Measurements from ENCODE around the gene RAB26. TPM values are rescaled to one million over a fixed set of nuclear protein-coding genes. Genes with fewer than 3 reads are reported as not detected.
A peak's percentile ranks its signal among the peaks of the same experiment; 100 is the strongest.
"Not testable (repeated sequence)": the region's sequence is repeated elsewhere in the genome, so short reads cannot be mapped to it uniquely, and the experiment has no call there.

RAB26 gene
- total and polyA plus RNA-seq, 4 donors = 0.51 to 4.8 (median 2.5) TPM; not detected in 1

GRCh38 chr16:2127630-2128280 lies 20.7 kb upstream of the RAB26 start:
- H3K27ac ChIP-seq (ENCODE audit: low read depth in 1 of 2, low read length in 2 of 2) = peak overlapping the region in 1 of 2 donors; percentile 87
- H3K9me3 ChIP-seq (ENCODE audit: control insufficient read depth, low read length); H3K4me1 ChIP-seq (ENCODE audit: control insufficient read depth in 1 of 2, insufficient read depth in 2 of 2, low read length in 2 of 2); H3K4me3 ChIP-seq (ENCODE audit: low read length in 2 of 2); intact Hi-C loops (cut with DNase I); ATAC-seq (ENCODE audit: low FRiP score); H3K27me3 ChIP-seq (ENCODE audit: control insufficient read depth in 1 of 2, insufficient read depth in 2 of 2, low read length in 1 of 2); DNase-seq; H3K36me3 ChIP-seq (ENCODE audit: control insufficient read depth in 1 of 2, insufficient read depth in 2 of 2, low read length in 1 of 2): not testable (repeated sequence)
- 24 to 35% methylated on average over 3 of the region's 3 CpGs for WGBS, 2 donors

- not testable (repeated sequence) for ATAC-seq (ENCODE audit: low FRiP score)
Observed at GRCh38 chr16:2129251-2129650, 19.2 kb upstream of the RAB26 start.

GRCh38 chr16:2129890-2130447 lies 18.5 kb upstream of the RAB26 start:
- H3K4me3 ChIP-seq (ENCODE audit: low read length in 2 of 2); H3K36me3 ChIP-seq (ENCODE audit: control insufficient read depth in 1 of 2, insufficient read depth in 2 of 2, low read length in 1 of 2); DNase-seq; H3K4me1 ChIP-seq (ENCODE audit: control insufficient read depth in 1 of 2, insufficient read depth in 2 of 2, low read length in 2 of 2); H3K9me3 ChIP-seq (ENCODE audit: control insufficient read depth, low read length); intact Hi-C loops (cut with DNase I); H3K27me3 ChIP-seq (ENCODE audit: control insufficient read depth in 1 of 2, insufficient read depth in 2 of 2, low read length in 1 of 2); ATAC-seq (ENCODE audit: low FRiP score): not testable (repeated sequence)
- peak overlapping the region in 1 of 2 donors; percentile 40 for H3K27ac ChIP-seq (ENCODE audit: low read depth in 1 of 2, low read length in 2 of 2)
- WGBS, 2 donors = 22 to 25% methylated on average over 22 of the region's 22 CpGs

More at GRCh38 chr16:2129251-2129650, 19.2 kb upstream of the RAB26 start:
- H3K27me3 ChIP-seq (ENCODE audit: control insufficient read depth in 1 of 2, insufficient read depth in 2 of 2, low read length in 1 of 2); H3K4me3 ChIP-seq (ENCODE audit: low read length in 2 of 2); H3K9me3 ChIP-seq (ENCODE audit: control insufficient read depth, low read length); DNase-seq; intact Hi-C loops (cut with DNase I); H3K36me3 ChIP-seq (ENCODE audit: control insufficient read depth in 1 of 2, insufficient read depth in 2 of 2, low read length in 1 of 2); H3K4me1 ChIP-seq (ENCODE audit: control insufficient read depth in 1 of 2, insufficient read depth in 2 of 2, low read length in 2 of 2); H3K27ac ChIP-seq (ENCODE audit: low read depth in 1 of 2, low read length in 2 of 2): not testable (repeated sequence)
- WGBS, 2 donors = 29 to 32% methylated on average over 9 of the region's 11 CpGs

- intact Hi-C loops (cut with DNase I) = not testable (repeated sequence)
- H3K27ac ChIP-seq (ENCODE audit: low read depth in 1 of 2, low read length in 2 of 2) = peak overlapping the region in 1 of 2 donors; percentile 1
- WGBS, 2 donors = 4 to 9% methylated on average over 2 to 7 of the region's 12 CpGs
Observed at GRCh38 chr16:2133797-2134196, 14.6 kb upstream of the RAB26 start.

GRCh38 chr16:2135071-2135470 lies 13.4 kb upstream of the RAB26 start:
- H3K27me3 ChIP-seq (ENCODE audit: control insufficient read depth in 1 of 2, insufficient read depth in 2 of 2, low read length in 1 of 2); H3K9me3 ChIP-seq (ENCODE audit: control insufficient read depth, low read length); H3K4me1 ChIP-seq (ENCODE audit: control insufficient read depth in 1 of 2, insufficient read depth in 2 of 2, low read length in 2 of 2); H3K36me3 ChIP-seq (ENCODE audit: control insufficient read depth in 1 of 2, insufficient read depth in 2 of 2, low read length in 1 of 2); ATAC-seq (ENCODE audit: low FRiP score); intact Hi-C loops (cut with DNase I): not testable (repeated sequence)
- peak in 1 of 2 donors; percentile 68 for DNase-seq
- Histone ChIP-seq H3K27ac (ENCODE audit: low read depth in 1 of 2, low read length in 2 of 2) (peak overlapping the region in 1 of 2 donors; percentile 36), H3K4me3 (ENCODE audit: low read length in 2 of 2) (peak overlapping the region; percentile 54 to 76)
- WGBS, 2 donors = 0 to 1% methylated on average over 27 to 36 of the region's 42 CpGs

More at GRCh38 chr16:2133797-2134196, 14.6 kb upstream of the RAB26 start:
- H3K27me3 ChIP-seq (ENCODE audit: control insufficient read depth in 1 of 2, insufficient read depth in 2 of 2, low read length in 1 of 2); H3K36me3 ChIP-seq (ENCODE audit: control insufficient read depth in 1 of 2, insufficient read depth in 2 of 2, low read length in 1 of 2); DNase-seq; H3K9me3 ChIP-seq (ENCODE audit: control insufficient read depth, low read length); H3K4me1 ChIP-seq (ENCODE audit: control insufficient read depth in 1 of 2, insufficient read depth in 2 of 2, low read length in 2 of 2); H3K4me3 ChIP-seq (ENCODE audit: low read length in 2 of 2); ATAC-seq (ENCODE audit: low FRiP score): not testable (repeated sequence)

GRCh38 chr16:2135770-2136490 lies 12.5 kb upstream of the RAB26 start, which contains the start of gene PKD1:
PKD1 (minus strand) TSS chr16:2135898; CDS start chr16:2135689, 209 bp downstream.
- ATAC-seq (ENCODE audit: low FRiP score) = peak; percentile 66
- intact Hi-C loops (cut with DNase I); H3K4me1 ChIP-seq (ENCODE audit: control insufficient read depth in 1 of 2, insufficient read depth in 2 of 2, low read length in 2 of 2); H3K36me3 ChIP-seq (ENCODE audit: control insufficient read depth in 1 of 2, insufficient read depth in 2 of 2, low read length in 1 of 2); H3K9me3 ChIP-seq (ENCODE audit: control insufficient read depth, low read length); H3K27me3 ChIP-seq (ENCODE audit: control insufficient read depth in 1 of 2, insufficient read depth in 2 of 2, low read length in 1 of 2): not testable (repeated sequence)
- H3K27ac ChIP-seq (ENCODE audit: low read depth in 1 of 2, low read length in 2 of 2) = peak within 1 kb of the TSS in 1 of 2 donors; percentile 68
- H3K4me3 ChIP-seq (ENCODE audit: low read length in 2 of 2) = peak within 1 kb of the TSS; percentile 54 to 76
- WGBS, 2 donors = 0% methylated on average over 43 to 76 of the region's 81 CpGs
- DNase-seq = peak; percentile 99 to 100

- 81 to 82% methylated on average over 31 of the region's 31 CpGs for WGBS, 2 donors
- no peaks in the 10 kb centered on the region for H3K4me1 ChIP-seq (ENCODE audit: control insufficient read depth in 1 of 2, insufficient read depth in 2 of 2, low read length in 2 of 2)
- H3K36me3 ChIP-seq (ENCODE audit: control insufficient read depth in 1 of 2, insufficient read depth in 2 of 2, low read length in 1 of 2) = no peaks in the 10 kb centered on the region
- H3K4me3 ChIP-seq (ENCODE audit: low read length in 2 of 2) = no peak overlapping the region
- H3K27me3 ChIP-seq (ENCODE audit: control insufficient read depth in 1 of 2, insufficient read depth in 2 of 2, low read length in 1 of 2) = no peaks in the 10 kb centered on the region
- intact Hi-C loops (cut with DNase I) = no loop called here
- no peaks in the 10 kb centered on the region for H3K9me3 ChIP-seq (ENCODE audit: control insufficient read depth, low read length)
- no peak for DNase-seq
- no peak overlapping the region for H3K27ac ChIP-seq (ENCODE audit: low read depth in 1 of 2, low read length in 2 of 2)
- ATAC-seq (ENCODE audit: low FRiP score) = no peak
Observed at GRCh38 chr16:2142942-2143877, 5.2 kb upstream of the RAB26 start.

GRCh38 chr16:2143878-2144485 lies 4.4 kb upstream of the RAB26 start:
- intact Hi-C loops (cut with DNase I) = no loop called here
- DNase-seq = no peak
- H3K27me3 ChIP-seq (ENCODE audit: control insufficient read depth in 1 of 2, insufficient read depth in 2 of 2, low read length in 1 of 2) = no peaks in the 10 kb centered on the region
- H3K27ac ChIP-seq (ENCODE audit: low read depth in 1 of 2, low read length in 2 of 2) = no peak overlapping the region
- H3K4me1 ChIP-seq (ENCODE audit: control insufficient read depth in 1 of 2, insufficient read depth in 2 of 2, low read length in 2 of 2) = no peaks in the 10 kb centered on the region
- WGBS, 2 donors = 83 to 84% methylated on average over 17 of the region's 17 CpGs
- no peaks in the 10 kb centered on the region for H3K36me3 ChIP-seq (ENCODE audit: control insufficient read depth in 1 of 2, insufficient read depth in 2 of 2, low read length in 1 of 2)
- no peaks in the 10 kb centered on the region for H3K9me3 ChIP-seq (ENCODE audit: control insufficient read depth, low read length)
- no peak overlapping the region for H3K4me3 ChIP-seq (ENCODE audit: low read length in 2 of 2)
- ATAC-seq (ENCODE audit: low FRiP score) = no peak

Measured in aorta (tissue), 5 donors.